SK-N-SH (cell line): ENCODE results near the gene BRIX1.

Experiments used
- CHD2 ChIP-seq: fragments of 150-350 bp; IDR thresholded peaks from 2 replicates; pipeline ENCODE4 v1.6.1; 2018; ENCODE audit warnings: low read length; ENCODE audit not compliant: partially characterized antibody
- CTCF ChIP-seq: fragments of 200-600 bp; sonication (generic); IDR thresholded peaks from 2 replicates; pipeline ENCODE4 v1.6.1; 2017; ENCODE audit warnings: antibody characterized with exemption, mild to moderate bottlenecking, moderate library complexity
- FOSL2 ChIP-seq: IDR thresholded peaks from 2 replicates; pipeline ENCODE4 v1.4.0; 2012; ENCODE audit warnings: low read depth, mild to moderate bottlenecking, moderate library complexity, borderline replicate concordance
- IRF3 ChIP-seq: fragments of 150-350 bp; IDR thresholded peaks from 2 replicates; pipeline ENCODE4 v1.6.1; 2016; ENCODE audit warnings: mild to moderate bottlenecking, low read depth, low read length
- MAX ChIP-seq: IDR thresholded peaks from 2 replicates; pipeline ENCODE4 v1.4.0; 2012; ENCODE audit warnings: low read depth
- MXI1 ChIP-seq: IDR thresholded peaks from 2 replicates; pipeline ENCODE4 v1.6.1; 2012; ENCODE audit warnings: mild to moderate bottlenecking, low read depth, low read length, improper control_type of control experiment
- NFIC ChIP-seq: IDR thresholded peaks from 2 replicates; pipeline ENCODE4 v1.4.0; 2012; ENCODE audit warnings: borderline replicate concordance
- PBX3 ChIP-seq: IDR thresholded peaks from 2 replicates; pipeline ENCODE4; 2012
- POLR2AphosphoS5 ChIP-seq: IDR thresholded peaks from 2 replicates; pipeline ENCODE4 v1.6.1; 2012; ENCODE audit warnings: low read depth, low read length
- REST ChIP-seq: IDR thresholded peaks from 2 replicates; pipeline ENCODE4 v1.6.1; 2012; ENCODE audit warnings: mild to moderate bottlenecking, low read depth, low read length, moderate library complexity
- RXRA ChIP-seq: IDR thresholded peaks from 2 replicates; pipeline ENCODE4 v1.4.0; 2012; ENCODE audit warnings: low read depth, mild to moderate bottlenecking, borderline replicate concordance
- SMC3 ChIP-seq: IDR thresholded peaks from 2 replicates; pipeline ENCODE4 v1.6.1; 2012; ENCODE audit warnings: low read depth, low read length, improper control_type of control experiment
- TAF1 ChIP-seq: IDR thresholded peaks from 2 replicates; pipeline ENCODE4 v1.6.1; 2012; ENCODE audit warnings: low read depth, mild to moderate bottlenecking, low read length, moderate library complexity, borderline replicate concordance

GRCh38 chr5:34923694-34924461 lies 8.4 kb downstream of the BRIX1 start:
- TF ChIP-seq REST (no peak), IRF3 (no peak), CHD2 (no peak), CTCF (no peak), POLR2AphosphoS5 (peak; percentile 52; the same call in 1 of the 2 replicates), MXI1 (no peak), TAF1 (no peak), MAX (no peak), RXRA (no peak), PBX3 (peak; percentile 60), NFIC (peak; percentile 48; the same call in 1 of the 2 replicates), SMC3 (no peak), FOSL2 (peak; percentile 99)
